Pancreas (tissue), 10 donors: Measurements from ENCODE around the gene DUOXA2. TPM values are rescaled to one million over a fixed set of nuclear protein-coding genes. Genes with fewer than 3 reads are reported as not detected.

Experiments used
- ATAC-seq, 4 donors: fragments of 200-7000 bp; cut with Tn5 transposase; one replicate each; pipeline versions ENCODE4 v1.8.0 to v1.9.1; 2020; ENCODE audit warnings: mild to moderate bottlenecking in 4 of 4, moderate library complexity in 4 of 4
- DNase-seq, 6 donors: peaks; one replicate each; pipeline ENCODE4 v3.0.0-alpha.2; 2020
- FAIRE-seq: peaks from 2 replicates; lab custom pipeline; 2012; peaks lifted over from hg19 to GRCh38; lab: Jason Lieb, UNC
- H3K27ac ChIP-seq, 4 donors: fragments of 200-600 bp; sonication (generic); 1 replicate in 3 of 4; 2 replicates in 1 of 4; pipeline versions ENCODE4 v1.5.0 to v1.8.0; 2020
- H3K27me3 ChIP-seq, 4 donors: fragments of 200-600 bp; one replicate each; pipeline ENCODE4 v1.8.0; 2021
- H3K36me3 ChIP-seq, 3 donors: fragments of 200-600 bp; sonication (generic) in 1 of 3; one replicate each; pipeline versions ENCODE4 v1.5.0 to v1.8.0; 2020 to 2021
- H3K4me1 ChIP-seq, 3 donors: fragments of 200-600 bp; one replicate each; pipeline ENCODE4 v1.8.0; 2021
- H3K4me3 ChIP-seq, 4 donors: fragments of 200-600 bp; sonication (generic) in 2 of 4; one replicate each; pipeline versions ENCODE4 v1.5.0 to v1.8.0; 2020 to 2021
- H3K9me3 ChIP-seq, 4 donors: fragments of 200-600 bp; one replicate each; pipeline ENCODE4 v1.8.0; 2021
- WGBS, 2 donors: extraction: QIAGEN DNeasy Blood & Tissue Kit; methylation state at CpG; one replicate each; pipeline ENCODE4 v1.1.7; 2013; 5-methylcytosine and 5-hydroxymethylcytosine counted together
- intact Hi-C, 3 donors: fragments of 100-400 bp; cut with DNase I; formaldehyde crosslinking; loops; one replicate each; pipeline versions ENCODE4 v1.11.1 to v1.14.2; 2022
- polyA plus RNA-seq, 2 donors: library from polyadenylated mRNA; stranded (reverse); fragments of 200-250 nt; gene quantifications; one replicate each; pipeline ENCODE4 v1.2.3, GENCODE V29; 2013
- total RNA-seq, 6 donors: library from RNA; stranded (reverse); fragmentation: NEBNext Ultra II Directional in 4 of 6; extraction: Animal tissue kit (Norgen Biotek cat#: 25700) in 4 of 6; gene quantifications; one replicate each; pipeline versions ENCODE4 v1.2.1 to v1.2.4, GENCODE V29; 2021 to 2023
- TF ChIP-seq, protein P1 (sequence below), 4 donors: fragments of 200-600 bp; sonication (generic) in 3 of 4; IDR thresholded peaks; one replicate each; pipeline versions ENCODE4 v1.5.0 to v1.8.0; 2021; ENCODE audit warnings: antibody characterized with exemption in 4 of 4
- donor health status: healthy with polysubstance abuse.
- donor health status: DM: no; HTN: no; CAD: no; lungs with moderate emphysema.
- donor health status: DM: no; HTN: no; CAD: no.
- donor health status: control.
- donor health status: control.
- donor health status: Bipolar disorder and iron deficiency.
- donor health status: DM: yes; HTN: yes; CAD: no.
- donor health status: DM: no; HTN: no; CAD: no.
- donor health status: DM: no; HTN: no; CAD: no.
- donor health status: DM: yes; HTN: yes; CAD: no.

Gene DUOXA2
- total and polyA plus RNA-seq, 8 donors = 0.16 to 17.0 (median 0.43) TPM; not detected in 3

DNA sequence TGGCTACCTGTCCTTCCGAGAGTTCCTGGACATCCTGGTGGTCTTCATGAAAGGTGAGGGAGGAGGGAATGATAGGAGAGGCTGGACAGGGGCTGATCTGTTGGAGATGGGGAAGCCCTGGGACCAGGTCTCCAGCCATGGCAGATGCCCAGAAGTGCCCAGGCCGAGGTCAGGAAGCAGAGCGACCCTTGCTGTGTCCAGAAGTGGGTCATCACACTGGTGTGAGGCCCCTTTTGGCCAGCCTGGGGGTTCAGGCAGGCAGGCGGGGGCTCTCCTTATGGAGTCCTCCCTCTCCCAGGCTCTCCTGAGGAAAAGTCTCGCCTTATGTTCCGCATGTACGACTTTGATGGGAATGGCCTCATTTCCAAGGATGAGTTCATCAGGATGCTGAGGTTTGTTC, 33.5 kb downstream of the DUOXA2 start:
- intact Hi-C loops = no loop called here
- no peaks in the 10 kb centered on the region for H3K4me1 ChIP-seq
- no peak overlapping the region for H3K4me3 ChIP-seq
- H3K27me3 ChIP-seq = no peaks in the 10 kb centered on the region
- no peaks in the 10 kb centered on the region for H3K9me3 ChIP-seq
- H3K27ac ChIP-seq = no peak overlapping the region
- H3K36me3 ChIP-seq = no peaks in the 10 kb centered on the region
- FAIRE-seq (no peak), ATAC-seq (no peak), DNase-seq (peak in 1 of 6 donors; percentile 47)
- 85 to 92% methylated on average over 7 of the region's 7 CpGs for WGBS, 2 donors
- TF ChIP-seq, protein P1, sequence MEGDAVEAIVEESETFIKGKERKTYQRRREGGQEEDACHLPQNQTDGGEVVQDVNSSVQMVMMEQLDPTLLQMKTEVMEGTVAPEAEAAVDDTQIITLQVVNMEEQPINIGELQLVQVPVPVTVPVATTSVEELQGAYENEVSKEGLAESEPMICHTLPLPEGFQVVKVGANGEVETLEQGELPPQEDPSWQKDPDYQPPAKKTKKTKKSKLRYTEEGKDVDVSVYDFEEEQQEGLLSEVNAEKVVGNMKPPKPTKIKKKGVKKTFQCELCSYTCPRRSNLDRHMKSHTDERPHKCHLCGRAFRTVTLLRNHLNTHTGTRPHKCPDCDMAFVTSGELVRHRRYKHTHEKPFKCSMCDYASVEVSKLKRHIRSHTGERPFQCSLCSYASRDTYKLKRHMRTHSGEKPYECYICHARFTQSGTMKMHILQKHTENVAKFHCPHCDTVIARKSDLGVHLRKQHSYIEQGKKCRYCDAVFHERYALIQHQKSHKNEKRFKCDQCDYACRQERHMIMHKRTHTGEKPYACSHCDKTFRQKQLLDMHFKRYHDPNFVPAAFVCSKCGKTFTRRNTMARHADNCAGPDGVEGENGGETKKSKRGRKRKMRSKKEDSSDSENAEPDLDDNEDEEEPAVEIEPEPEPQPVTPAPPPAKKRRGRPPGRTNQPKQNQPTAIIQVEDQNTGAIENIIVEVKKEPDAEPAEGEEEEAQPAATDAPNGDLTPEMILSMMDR (IDR thresholded peaks at IDR 0.05) = no peak

DNA sequence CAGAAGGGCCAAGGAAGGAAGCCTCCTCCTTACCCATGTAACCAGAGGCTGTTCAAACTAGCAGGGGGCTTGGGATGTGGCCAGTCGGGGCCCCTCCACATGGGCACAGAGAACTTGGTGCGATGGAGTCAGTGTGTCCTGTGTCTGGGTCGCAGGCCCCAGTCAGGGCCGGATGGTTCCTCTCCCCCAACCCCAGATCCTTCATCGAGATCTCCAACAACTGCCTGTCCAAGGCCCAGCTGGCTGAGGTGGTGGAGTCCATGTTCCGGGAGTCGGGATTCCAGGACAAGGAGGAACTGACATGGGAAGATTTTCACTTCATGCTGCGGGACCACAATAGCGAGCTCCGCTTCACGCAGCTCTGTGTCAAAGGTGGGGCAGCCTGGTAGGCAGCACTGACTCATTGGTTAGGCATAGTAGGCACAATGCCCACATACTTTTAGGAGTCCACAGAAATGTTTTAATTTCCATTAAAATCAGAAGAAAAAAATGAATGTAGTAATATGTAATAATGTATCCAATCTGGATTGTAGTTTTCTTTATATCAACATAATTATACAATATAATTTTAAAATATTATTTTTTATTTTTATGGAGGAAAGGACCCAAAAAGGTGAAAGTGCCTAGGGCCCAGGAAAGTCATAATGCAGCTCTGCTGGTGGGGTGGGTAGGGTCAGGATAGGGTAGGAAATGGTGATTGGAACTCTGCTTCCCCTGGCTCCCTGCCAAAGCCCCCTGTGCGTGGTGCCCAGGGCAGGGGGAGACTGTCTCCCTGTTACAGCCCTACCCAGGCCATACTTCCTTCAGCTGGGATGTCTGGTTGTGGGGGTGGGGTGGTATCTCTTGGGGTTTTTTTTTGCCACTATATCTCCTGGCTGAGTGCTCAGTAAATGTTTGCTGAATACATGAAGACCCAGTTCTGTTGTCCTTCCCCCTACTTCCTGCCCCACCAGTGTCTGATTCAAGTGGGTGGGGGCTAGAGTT, 34.2 kb downstream of the DUOXA2 start:
- ATAC-seq = no peak
- TF ChIP-seq, protein P1 (IDR thresholded peaks at IDR 0.05) = no peak
- no peak overlapping the region for H3K27ac ChIP-seq
- H3K36me3 ChIP-seq = no peaks in the 10 kb centered on the region
- no peaks in the 10 kb centered on the region for H3K4me1 ChIP-seq
- WGBS, 2 donors = 83 to 84% methylated on average over 12 of the region's 12 CpGs
- DNase-seq = peak in 1 of 6 donors; percentile 27
- no peak overlapping the region for H3K4me3 ChIP-seq
- H3K27me3 ChIP-seq = no peaks in the 10 kb centered on the region
- FAIRE-seq = no peak
- intact Hi-C loops = no loop called here
- no peaks in the 10 kb centered on the region for H3K9me3 ChIP-seq

DNA sequence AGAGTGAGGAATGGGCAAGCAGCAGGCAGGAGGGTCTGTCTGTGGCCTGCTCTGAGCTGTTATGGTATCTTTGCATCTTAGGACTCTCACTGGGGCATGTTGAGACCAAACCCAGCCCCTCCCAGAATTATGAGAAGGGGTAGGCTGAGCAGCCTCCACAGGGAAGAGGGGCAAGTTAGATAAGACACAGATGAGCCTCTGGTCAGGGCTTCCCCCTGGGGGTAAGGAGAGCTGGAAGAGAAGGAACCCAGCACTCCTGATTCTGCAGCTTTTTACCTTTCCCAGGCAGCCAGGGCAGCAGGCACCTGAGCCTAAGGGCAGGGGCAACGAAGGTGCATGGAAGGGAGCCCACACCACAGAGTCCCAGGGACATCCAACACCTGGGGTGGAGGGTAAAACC, 34.9 kb downstream of the DUOXA2 start:
- TF ChIP-seq, protein P1 (IDR thresholded peaks at IDR 0.05) = no peak
- H3K9me3 ChIP-seq = no peaks in the 10 kb centered on the region
- FAIRE-seq = no peak
- no peak overlapping the region for H3K27ac ChIP-seq
- no peaks in the 10 kb centered on the region for H3K36me3 ChIP-seq
- DNase-seq = no peak
- 59 to 64% methylated on average over 1 of the region's 1 CpG for WGBS, 2 donors
- no peaks in the 10 kb centered on the region for H3K4me1 ChIP-seq
- ATAC-seq = no peak
- no peak overlapping the region for H3K4me3 ChIP-seq
- intact Hi-C loops = no loop called here
- H3K27me3 ChIP-seq = no peaks in the 10 kb centered on the region

DNA sequence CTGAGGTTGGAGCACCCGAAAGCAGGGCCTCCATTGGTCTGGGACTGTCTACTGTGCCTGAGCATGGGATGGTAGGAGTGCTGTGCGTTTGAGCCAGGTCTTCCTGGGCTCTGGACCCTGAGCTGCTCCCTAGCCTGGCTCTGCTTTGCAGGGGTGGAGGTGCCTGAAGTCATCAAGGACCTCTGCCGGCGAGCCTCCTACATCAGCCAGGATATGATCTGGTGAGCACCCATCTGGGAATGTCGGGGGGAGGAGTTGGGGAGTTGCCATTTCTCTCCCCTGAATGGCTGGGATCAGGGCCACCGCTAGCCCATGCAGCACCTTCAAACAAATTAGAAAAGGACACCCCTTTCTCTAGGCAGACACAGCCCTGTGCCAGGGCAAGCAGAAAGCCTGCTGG, 36.4 kb downstream of the DUOXA2 start:
- intact Hi-C loops = no loop called here
- FAIRE-seq = no peak
- H3K27me3 ChIP-seq = no peaks in the 10 kb centered on the region

More for the DNA sequence above, 36.4 kb downstream of the DUOXA2 start:
- Histone ChIP-seq H3K27ac (no peak overlapping the region), H3K4me1 (no peaks in the 10 kb centered on the region), H3K4me3 (no peak overlapping the region), H3K36me3 (no peaks in the 10 kb centered on the region), H3K9me3 (no peaks in the 10 kb centered on the region)
- TF ChIP-seq, protein P1 (IDR thresholded peaks at IDR 0.05) = no peak
- WGBS, 2 donors = 71 to 79% methylated on average over 6 of the region's 6 CpGs
- DNase-seq = peak in 1 of 6 donors; percentile 30
- ATAC-seq = no peak
